ENCODE measurements around the gene BAD.
"Not testable (repeated sequence)": the region's sequence is repeated elsewhere in the genome, so short reads cannot be mapped to it uniquely, and the experiment has no call there.

The BAD gene

GRCh38 chr11:64314805-64315561 is 30.5 kb upstream of the BAD start:
- no peak for DNase-seq

GRCh38 chr11:64314146-64314804 is 29.8 kb upstream of the BAD start:
- no peak for DNase-seq

DNA sequence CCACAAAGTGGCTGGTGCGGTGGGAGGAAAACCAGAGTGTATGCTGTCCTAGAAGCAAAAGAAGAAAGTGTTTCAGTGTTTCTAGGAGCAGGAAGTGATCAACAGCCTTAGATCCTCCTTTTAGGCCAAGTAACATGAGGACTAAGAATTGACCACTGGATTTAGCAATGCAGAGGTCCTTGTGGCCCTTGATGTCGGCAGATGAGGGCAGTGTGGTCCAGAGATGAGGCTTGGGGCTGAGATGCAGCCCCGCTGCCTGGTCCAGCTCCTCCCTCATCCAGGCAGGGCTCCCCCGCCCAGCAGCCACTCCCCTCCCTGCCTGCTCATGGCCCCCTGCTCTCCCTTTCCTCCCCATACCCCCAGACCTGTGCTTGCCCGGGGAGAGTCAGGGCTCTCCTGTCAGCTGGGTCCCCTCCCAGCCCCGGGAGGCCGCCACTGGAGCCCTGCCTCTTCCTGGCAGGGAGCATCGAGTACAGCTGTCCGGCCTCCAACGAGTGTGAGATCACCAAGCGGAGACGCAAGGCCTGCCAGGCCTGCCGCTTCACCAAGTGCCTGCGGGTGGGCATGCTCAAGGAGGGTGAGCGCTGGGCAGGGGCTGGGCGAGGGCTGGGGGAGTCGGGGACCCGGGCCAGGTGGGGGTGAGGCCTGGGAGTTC is 29.2 kb upstream of the BAD start:
- no peak for DNase-seq

DNA sequence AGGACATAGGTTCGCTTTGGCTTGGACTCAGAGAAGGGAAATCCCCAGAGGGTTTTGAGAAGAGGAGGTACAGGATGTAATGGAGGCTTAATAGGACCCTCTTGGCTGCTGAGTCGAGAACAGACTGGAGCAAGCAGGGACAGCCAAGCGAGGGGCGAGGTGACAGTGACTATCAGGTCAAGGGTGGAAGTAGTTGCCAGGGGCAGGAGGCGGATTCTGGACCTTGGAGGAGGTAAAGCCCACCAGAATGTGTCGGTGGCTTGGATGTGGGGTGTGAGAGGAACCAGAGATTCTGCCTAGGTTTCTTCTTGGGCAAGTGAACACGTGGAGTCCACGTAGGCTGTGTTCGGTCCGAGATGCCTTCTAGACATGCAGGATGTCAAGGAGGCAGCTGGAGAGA is 28.5 kb upstream of the BAD start:
- DNase-seq: no peak

GRCh38 chr11:64307795-64308194 is 23.3 kb upstream of the BAD start:
- not testable (repeated sequence) for DNase-seq

GRCh38 chr11:64306876-64307622 is 22.6 kb upstream of the BAD start:
- DNase-seq: no peak

GRCh38 chr11:64306563-64306875 is 22.1 kb upstream of the BAD start:
- no peak for DNase-seq

DNA sequence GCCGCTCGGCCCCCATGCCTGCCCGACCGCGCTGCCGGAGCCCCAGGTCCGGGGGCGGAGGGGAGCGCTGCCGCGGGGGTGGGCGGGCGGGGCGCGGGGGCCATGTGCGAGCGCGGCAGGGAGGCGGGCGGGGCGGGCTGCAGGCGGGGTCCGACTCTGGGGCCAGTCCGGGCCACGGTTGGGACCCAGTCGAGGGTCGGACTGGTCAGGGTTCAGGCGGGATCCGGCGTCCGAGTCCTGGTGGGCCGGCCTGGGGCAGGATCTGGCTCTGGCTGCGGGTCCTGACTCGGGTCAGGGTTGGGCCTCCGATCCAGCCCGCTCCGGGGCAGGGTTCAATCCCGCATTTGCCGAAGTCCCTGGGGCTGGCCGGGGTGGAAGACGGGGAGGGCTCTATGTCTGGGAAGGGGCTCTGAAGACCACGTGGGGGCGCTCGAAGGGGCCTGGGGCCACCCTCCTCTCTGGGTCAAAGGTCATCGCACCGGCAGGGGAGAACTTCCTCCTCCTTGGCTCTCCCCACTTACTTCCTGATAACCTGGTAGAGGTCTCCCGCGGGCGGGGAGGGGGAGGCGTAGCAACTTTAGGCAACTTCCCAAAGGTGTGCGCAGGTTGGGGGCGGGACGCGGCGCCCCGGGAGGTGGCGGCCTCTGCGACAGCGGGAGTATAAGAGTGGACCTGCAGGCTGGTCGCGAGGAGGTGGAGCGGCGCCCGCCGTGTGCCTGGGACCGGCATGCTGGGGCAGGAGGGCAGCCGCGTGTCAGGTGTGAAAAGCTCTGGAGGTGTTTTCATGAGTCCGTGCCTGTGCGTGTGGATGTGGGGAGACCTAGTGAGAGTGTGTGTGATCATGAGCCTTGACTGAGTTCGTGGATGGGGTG is 21.5 kb upstream of the BAD start:
- DNase-seq: peak; percentile 77

GRCh38 chr11:64305075-64305690 is 20.7 kb upstream of the BAD start, which contains the start of gene ESRRA:
Gene ESRRA (plus strand): TSS chr11:64305524. CDS start chr11:64307180, 1,656 bp downstream.
- peak; percentile 99 for DNase-seq

- peak; percentile 89 for DNase-seq
Measured at GRCh38 chr11:64304316-64305072, 20.0 kb upstream of the BAD start.

GRCh38 chr11:64304032-64304315 is 19.5 kb upstream of the BAD start:
- no peak for DNase-seq

GRCh38 chr11:64303109-64304031 is 18.9 kb upstream of the BAD start:
- no peak for DNase-seq

GRCh38 chr11:64299847-64300648 is 15.6 kb upstream of the BAD start, which contains the start of gene CATSPERZ:
Gene CATSPERZ (plus strand): TSS chr11:64300358. CDS start chr11:64300411, 53 bp downstream.
- no peak for DNase-seq

GRCh38 chr11:64298966-64299846 is 14.7 kb upstream of the BAD start:
- no peak for DNase-seq

DNA sequence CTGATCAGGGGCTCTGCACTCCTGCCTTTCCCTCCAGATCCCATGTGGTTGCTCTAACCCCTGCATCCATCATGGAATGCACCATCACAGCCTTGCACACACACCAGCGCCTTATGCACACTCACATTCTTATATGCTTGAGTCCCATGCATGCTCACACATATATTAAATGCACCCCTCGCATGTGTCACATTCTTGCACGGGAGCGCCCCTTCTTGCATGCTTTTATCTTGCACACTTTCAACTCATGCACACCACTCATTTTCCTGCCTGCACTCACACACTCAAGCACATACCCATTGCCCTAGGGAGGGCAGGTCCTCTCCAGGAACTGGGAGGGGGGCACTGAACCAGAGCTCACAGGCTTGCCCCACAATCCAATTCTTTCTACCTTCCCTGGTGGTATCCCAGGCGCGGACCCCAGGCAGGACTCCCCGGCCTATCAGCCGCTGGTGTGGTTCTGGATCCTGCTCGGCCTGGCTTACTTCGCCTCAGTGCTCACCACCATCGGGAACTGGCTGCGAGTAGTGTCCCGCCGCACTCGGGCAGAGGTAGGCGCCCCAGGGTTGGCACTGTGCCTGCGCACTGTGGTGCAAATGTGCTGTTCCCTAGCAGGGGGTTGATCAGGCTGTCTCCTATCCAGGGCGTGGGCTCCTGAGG is 13.4 kb upstream of the BAD start:
- DNase-seq: no peak

DNA sequence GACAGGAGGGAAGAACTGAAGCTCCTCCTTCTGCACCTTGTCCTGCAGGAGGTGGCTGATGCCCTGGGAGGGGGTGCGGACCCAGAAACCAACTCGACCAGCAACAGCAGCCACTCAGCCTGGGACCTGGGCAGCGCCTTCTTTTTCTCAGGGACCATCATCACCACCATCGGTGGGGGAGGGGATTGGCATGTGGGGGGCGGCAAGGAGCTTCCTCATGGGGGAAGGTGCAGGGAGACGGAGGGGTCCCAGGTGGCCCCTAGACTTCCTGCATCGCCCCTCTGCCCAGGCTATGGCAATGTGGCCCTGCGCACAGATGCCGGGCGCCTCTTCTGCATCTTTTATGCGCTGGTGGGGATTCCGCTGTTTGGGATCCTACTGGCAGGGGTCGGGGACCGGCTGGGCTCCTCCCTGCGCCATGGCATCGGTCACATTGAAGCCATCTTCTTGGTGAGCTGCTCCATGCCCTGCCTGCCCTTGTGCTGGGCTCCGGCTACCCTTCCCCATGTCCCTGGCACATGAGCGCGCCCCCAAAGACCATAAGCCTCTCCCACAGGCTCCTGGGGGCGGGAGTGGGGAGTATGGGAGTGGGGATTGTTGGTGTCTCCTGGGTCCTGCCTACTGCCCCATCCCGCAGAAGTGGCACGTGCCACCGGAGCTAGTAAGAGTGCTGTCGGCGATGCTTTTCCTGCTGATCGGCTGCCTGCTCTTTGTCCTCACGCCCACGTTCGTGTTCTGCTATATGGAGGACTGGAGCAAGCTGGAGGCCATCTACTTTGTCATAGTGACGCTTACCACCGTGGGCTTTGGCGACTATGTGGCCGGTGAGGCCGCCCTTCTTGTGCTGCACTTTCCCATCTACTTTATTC is 12.6 kb upstream of the BAD start:
- DNase-seq: no peak

DNA sequence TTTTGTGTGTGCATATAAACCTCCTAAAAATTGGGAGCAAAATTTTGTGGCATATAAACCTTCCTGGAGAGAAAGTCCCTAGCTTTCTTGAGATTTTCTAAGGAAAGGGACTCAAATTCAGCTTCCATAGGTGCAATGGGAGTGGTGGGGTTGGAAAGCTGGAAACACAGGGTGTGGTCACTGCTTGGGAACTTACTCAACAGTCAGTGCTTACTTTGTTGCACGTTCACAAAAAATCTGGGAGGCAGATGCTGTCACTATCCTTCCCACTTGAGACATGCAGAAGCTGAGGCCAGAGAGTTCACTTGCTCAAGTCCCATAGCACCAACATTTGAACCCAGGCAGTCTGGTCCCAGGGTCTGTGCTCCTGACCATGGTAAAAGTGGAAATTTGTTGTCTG is 11.8 kb upstream of the BAD start:
- DNase-seq: no peak

Measured in CD4-positive, alpha-beta T cell treated with Interferon gamma for 1 hour (primary cell).